ENCODE data around the gene SLC2A13.
"Not testable (repeated sequence)": the region's sequence is repeated elsewhere in the genome, so short reads cannot be mapped to it uniquely, and the experiment has no call there.

Gene SLC2A13

GRCh38 chr12:40030970-40031369, 74.9 kb downstream of the SLC2A13 start:
- not testable (repeated sequence) for H3K36me3 ChIP-seq (ENCODE audit: control insufficient read depth in 1 of 2, insufficient read depth in 2 of 2, low read length in 2 of 2); H3K9ac ChIP-seq (ENCODE audit: low read depth in 1 of 2, low read length in 2 of 2); H3K27ac ChIP-seq (ENCODE audit: low read depth, low read length)

GRCh38 chr12:40028296-40028695, 77.6 kb downstream of the SLC2A13 start:
- H3K9ac ChIP-seq (ENCODE audit: low read depth in 1 of 2, low read length in 2 of 2), result no peak overlapping the region
- H3K4me1 ChIP-seq (ENCODE audit: control insufficient read depth in 1 of 2, insufficient read depth in 2 of 2, low read length in 2 of 2), result peaks cover 11 to 13% of the 10 kb centered on the region in 2 donors
- no peaks in the 10 kb centered on the region for H3K9me3 ChIP-seq (ENCODE audit: control insufficient read depth in 1 of 2, low read length in 2 of 2)
- H3K4me3 ChIP-seq (ENCODE audit: low read depth in 1 of 2, low read length in 2 of 2), result no peak overlapping the region
- no peaks in the 10 kb centered on the region for H3K27me3 ChIP-seq (ENCODE audit: control insufficient read depth in 1 of 2, insufficient read depth in 2 of 2, low read length in 2 of 2)
- H3K36me3 ChIP-seq (ENCODE audit: control insufficient read depth in 1 of 2, insufficient read depth in 2 of 2, low read length in 2 of 2), result no peaks in the 10 kb centered on the region
- no peak overlapping the region for H3K27ac ChIP-seq (ENCODE audit: low read depth, low read length)

More at GRCh38 chr12:40030970-40031369, 74.9 kb downstream of the SLC2A13 start:
- peaks cover 12 to 21% of the 10 kb centered on the region in 2 donors for H3K4me1 ChIP-seq (ENCODE audit: control insufficient read depth in 1 of 2, insufficient read depth in 2 of 2, low read length in 2 of 2)
- H3K4me3 ChIP-seq (ENCODE audit: low read depth in 1 of 2, low read length in 2 of 2); H3K9me3 ChIP-seq (ENCODE audit: control insufficient read depth in 1 of 2, low read length in 2 of 2); H3K27me3 ChIP-seq (ENCODE audit: control insufficient read depth in 1 of 2, insufficient read depth in 2 of 2, low read length in 2 of 2): not testable (repeated sequence)

GRCh38 chr12:40022850-40023249, 83.0 kb downstream of the SLC2A13 start:
- Histone ChIP-seq H3K4me1 (ENCODE audit: control insufficient read depth in 1 of 2, insufficient read depth in 2 of 2, low read length in 2 of 2) (no peaks in the 10 kb centered on the region), H3K36me3 (ENCODE audit: control insufficient read depth in 1 of 2, insufficient read depth in 2 of 2, low read length in 2 of 2) (no peaks in the 10 kb centered on the region)

GRCh38 chr12:40020261-40020691, 85.6 kb downstream of the SLC2A13 start:
- Histone ChIP-seq H3K4me3 (ENCODE audit: low read depth in 1 of 2, low read length in 2 of 2) (no peak overlapping the region), H3K9me3 (ENCODE audit: control insufficient read depth in 1 of 2, low read length in 2 of 2) (peaks cover 0 to 3% of the 10 kb centered on the region in 2 donors), H3K9ac (ENCODE audit: low read depth in 1 of 2, low read length in 2 of 2) (no peak overlapping the region), H3K36me3 (ENCODE audit: control insufficient read depth in 1 of 2, insufficient read depth in 2 of 2, low read length in 2 of 2) (no peaks in the 10 kb centered on the region), H3K4me1 (ENCODE audit: control insufficient read depth in 1 of 2, insufficient read depth in 2 of 2, low read length in 2 of 2) (peaks cover 4 to 8% of the 10 kb centered on the region in 2 donors), H3K27me3 (ENCODE audit: control insufficient read depth in 1 of 2, insufficient read depth in 2 of 2, low read length in 2 of 2) (no peaks in the 10 kb centered on the region), H3K27ac (ENCODE audit: low read depth, low read length) (no peak overlapping the region)

More at GRCh38 chr12:40022850-40023249, 83.0 kb downstream of the SLC2A13 start:
- no peaks in the 10 kb centered on the region for H3K27me3 ChIP-seq (ENCODE audit: control insufficient read depth in 1 of 2, insufficient read depth in 2 of 2, low read length in 2 of 2)
- no peaks in the 10 kb centered on the region for H3K9me3 ChIP-seq (ENCODE audit: control insufficient read depth in 1 of 2, low read length in 2 of 2)
- H3K9ac ChIP-seq (ENCODE audit: low read depth in 1 of 2, low read length in 2 of 2), result no peak overlapping the region
- H3K27ac ChIP-seq (ENCODE audit: low read depth, low read length), result no peak overlapping the region
- H3K4me3 ChIP-seq (ENCODE audit: low read depth in 1 of 2, low read length in 2 of 2), result no peak overlapping the region

GRCh38 chr12:40017488-40017887, 88.4 kb downstream of the SLC2A13 start:
- no peaks in the 10 kb centered on the region for H3K27me3 ChIP-seq (ENCODE audit: control insufficient read depth in 1 of 2, insufficient read depth in 2 of 2, low read length in 2 of 2)
- no peaks in the 10 kb centered on the region for H3K36me3 ChIP-seq (ENCODE audit: control insufficient read depth in 1 of 2, insufficient read depth in 2 of 2, low read length in 2 of 2)
- peaks cover 0 to 6% of the 10 kb centered on the region in 2 donors for H3K9me3 ChIP-seq (ENCODE audit: control insufficient read depth in 1 of 2, low read length in 2 of 2)
- H3K4me3 ChIP-seq (ENCODE audit: low read depth in 1 of 2, low read length in 2 of 2), result no peak overlapping the region
- no peak overlapping the region for H3K27ac ChIP-seq (ENCODE audit: low read depth, low read length)
- H3K9ac ChIP-seq (ENCODE audit: low read depth in 1 of 2, low read length in 2 of 2), result no peak overlapping the region
- peaks cover 4 to 25% of the 10 kb centered on the region in 2 donors for H3K4me1 ChIP-seq (ENCODE audit: control insufficient read depth in 1 of 2, insufficient read depth in 2 of 2, low read length in 2 of 2)

- Histone ChIP-seq H3K9me3 (ENCODE audit: control insufficient read depth in 1 of 2, low read length in 2 of 2) (peaks cover 0 to 6% of the 10 kb centered on the region in 2 donors), H3K27ac (ENCODE audit: low read depth, low read length) (no peak overlapping the region), H3K9ac (ENCODE audit: low read depth in 1 of 2, low read length in 2 of 2) (no peak overlapping the region)
Measured at GRCh38 chr12:40016980-40017379, 88.9 kb downstream of the SLC2A13 start.

GRCh38 chr12:40015881-40016280, 90.0 kb downstream of the SLC2A13 start:
- Histone ChIP-seq H3K9ac (ENCODE audit: low read depth in 1 of 2, low read length in 2 of 2) (no peak overlapping the region), H3K4me3 (ENCODE audit: low read depth in 1 of 2, low read length in 2 of 2) (no peak overlapping the region), H3K36me3 (ENCODE audit: control insufficient read depth in 1 of 2, insufficient read depth in 2 of 2, low read length in 2 of 2) (no peaks in the 10 kb centered on the region), H3K27me3 (ENCODE audit: control insufficient read depth in 1 of 2, insufficient read depth in 2 of 2, low read length in 2 of 2) (no peaks in the 10 kb centered on the region), H3K4me1 (ENCODE audit: control insufficient read depth in 1 of 2, insufficient read depth in 2 of 2, low read length in 2 of 2) (peaks cover 11 to 35% of the 10 kb centered on the region in 2 donors), H3K27ac (ENCODE audit: low read depth, low read length) (no peak overlapping the region), H3K9me3 (ENCODE audit: control insufficient read depth in 1 of 2, low read length in 2 of 2) (peaks cover 0 to 6% of the 10 kb centered on the region in 2 donors)

More at GRCh38 chr12:40016980-40017379, 88.9 kb downstream of the SLC2A13 start:
- Histone ChIP-seq H3K27me3 (ENCODE audit: control insufficient read depth in 1 of 2, insufficient read depth in 2 of 2, low read length in 2 of 2) (no peaks in the 10 kb centered on the region), H3K4me1 (ENCODE audit: control insufficient read depth in 1 of 2, insufficient read depth in 2 of 2, low read length in 2 of 2) (peaks cover 4 to 27% of the 10 kb centered on the region in 2 donors), H3K36me3 (ENCODE audit: control insufficient read depth in 1 of 2, insufficient read depth in 2 of 2, low read length in 2 of 2) (no peaks in the 10 kb centered on the region), H3K4me3 (ENCODE audit: low read depth in 1 of 2, low read length in 2 of 2) (no peak overlapping the region)

- H3K9ac ChIP-seq (ENCODE audit: low read depth in 1 of 2, low read length in 2 of 2), result no peak overlapping the region
- H3K9me3 ChIP-seq (ENCODE audit: control insufficient read depth in 1 of 2, low read length in 2 of 2), result peaks cover 0 to 6% of the 10 kb centered on the region in 2 donors
- H3K4me3 ChIP-seq (ENCODE audit: low read depth in 1 of 2, low read length in 2 of 2), result no peak overlapping the region
- peaks cover 11 to 35% of the 10 kb centered on the region in 2 donors for H3K4me1 ChIP-seq (ENCODE audit: control insufficient read depth in 1 of 2, insufficient read depth in 2 of 2, low read length in 2 of 2)
- no peaks in the 10 kb centered on the region for H3K27me3 ChIP-seq (ENCODE audit: control insufficient read depth in 1 of 2, insufficient read depth in 2 of 2, low read length in 2 of 2)
- no peak overlapping the region for H3K27ac ChIP-seq (ENCODE audit: low read depth, low read length)
- H3K36me3 ChIP-seq (ENCODE audit: control insufficient read depth in 1 of 2, insufficient read depth in 2 of 2, low read length in 2 of 2), result no peaks in the 10 kb centered on the region
Measured at GRCh38 chr12:40015345-40015744, 90.5 kb downstream of the SLC2A13 start.

- peaks cover 0 to 6% of the 10 kb centered on the region in 2 donors for H3K9me3 ChIP-seq (ENCODE audit: control insufficient read depth in 1 of 2, low read length in 2 of 2)
- H3K4me1 ChIP-seq (ENCODE audit: control insufficient read depth in 1 of 2, insufficient read depth in 2 of 2, low read length in 2 of 2), result peaks cover 11 to 35% of the 10 kb centered on the region in 2 donors
- no peak overlapping the region for H3K9ac ChIP-seq (ENCODE audit: low read depth in 1 of 2, low read length in 2 of 2)
- H3K36me3 ChIP-seq (ENCODE audit: control insufficient read depth in 1 of 2, insufficient read depth in 2 of 2, low read length in 2 of 2), result no peaks in the 10 kb centered on the region
- no peak overlapping the region for H3K27ac ChIP-seq (ENCODE audit: low read depth, low read length)
- no peak overlapping the region for H3K4me3 ChIP-seq (ENCODE audit: low read depth in 1 of 2, low read length in 2 of 2)
- H3K27me3 ChIP-seq (ENCODE audit: control insufficient read depth in 1 of 2, insufficient read depth in 2 of 2, low read length in 2 of 2), result no peaks in the 10 kb centered on the region
Measured at GRCh38 chr12:40013847-40014246, 92.0 kb downstream of the SLC2A13 start.

GRCh38 chr12:40013292-40013691, 92.6 kb downstream of the SLC2A13 start:
- no peak overlapping the region for H3K4me3 ChIP-seq (ENCODE audit: low read depth in 1 of 2, low read length in 2 of 2)

More at GRCh38 chr12:40013292-40013691, 92.6 kb downstream of the SLC2A13 start:
- Histone ChIP-seq H3K9me3 (ENCODE audit: control insufficient read depth in 1 of 2, low read length in 2 of 2) (peaks cover 0 to 6% of the 10 kb centered on the region in 2 donors), H3K27me3 (ENCODE audit: control insufficient read depth in 1 of 2, insufficient read depth in 2 of 2, low read length in 2 of 2) (no peaks in the 10 kb centered on the region), H3K4me1 (ENCODE audit: control insufficient read depth in 1 of 2, insufficient read depth in 2 of 2, low read length in 2 of 2) (peaks cover 11 to 35% of the 10 kb centered on the region in 2 donors), H3K9ac (ENCODE audit: low read depth in 1 of 2, low read length in 2 of 2) (no peak overlapping the region), H3K36me3 (ENCODE audit: control insufficient read depth in 1 of 2, insufficient read depth in 2 of 2, low read length in 2 of 2) (no peaks in the 10 kb centered on the region), H3K27ac (ENCODE audit: low read depth, low read length) (no peak overlapping the region)

Measured in duodenal mucosa (tissue), 2 donors.